ENCODE data around the gene MROH2A.

The MROH2A gene

DNA sequence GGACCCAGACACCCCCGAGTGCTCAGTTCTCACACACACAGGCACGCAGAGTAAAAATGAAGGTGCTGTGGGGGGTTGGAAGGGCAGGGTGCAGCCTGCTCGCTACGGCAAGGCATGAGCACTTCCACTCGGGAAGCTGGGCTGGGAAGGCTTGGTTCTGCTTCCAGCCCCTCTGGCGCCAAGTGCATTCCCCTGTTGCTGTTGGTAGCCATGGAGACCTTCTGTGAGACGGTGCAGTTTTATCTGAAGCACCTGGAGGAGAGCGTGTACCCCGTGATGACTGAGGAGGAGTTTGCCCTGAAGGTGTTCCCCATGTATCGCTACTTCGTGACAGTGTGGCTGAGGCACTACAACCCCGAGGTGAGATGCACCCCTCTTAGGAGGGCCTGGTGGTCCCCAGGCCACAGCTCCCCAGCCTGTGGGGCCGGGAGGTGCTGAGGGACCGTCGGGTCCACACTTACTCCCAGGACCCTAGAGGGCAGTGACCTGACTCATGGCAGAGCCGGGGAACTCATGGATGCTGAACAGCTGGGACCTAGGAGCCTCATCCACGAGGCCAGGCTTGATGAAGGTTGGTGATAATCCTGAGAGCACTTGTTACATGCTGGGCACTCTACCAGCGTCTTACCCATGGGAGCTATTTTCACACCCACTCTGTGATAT is 15.5 kb downstream of the MROH2A start:
- no peaks in the 10 kb centered on the region for H3K4me1 ChIP-seq (ENCODE audit: insufficient read depth, low read length, poor library complexity, severe bottlenecking)
- H3K4me3 ChIP-seq (ENCODE audit: low read length, poor library complexity, severe bottlenecking): no peak overlapping the region
- no peak for TF ChIP-seq EZH2phosphoT487 (IDR thresholded peaks at IDR 0.05; ENCODE audit: borderline replicate concordance)
- TF ChIP-seq, protein P1, sequence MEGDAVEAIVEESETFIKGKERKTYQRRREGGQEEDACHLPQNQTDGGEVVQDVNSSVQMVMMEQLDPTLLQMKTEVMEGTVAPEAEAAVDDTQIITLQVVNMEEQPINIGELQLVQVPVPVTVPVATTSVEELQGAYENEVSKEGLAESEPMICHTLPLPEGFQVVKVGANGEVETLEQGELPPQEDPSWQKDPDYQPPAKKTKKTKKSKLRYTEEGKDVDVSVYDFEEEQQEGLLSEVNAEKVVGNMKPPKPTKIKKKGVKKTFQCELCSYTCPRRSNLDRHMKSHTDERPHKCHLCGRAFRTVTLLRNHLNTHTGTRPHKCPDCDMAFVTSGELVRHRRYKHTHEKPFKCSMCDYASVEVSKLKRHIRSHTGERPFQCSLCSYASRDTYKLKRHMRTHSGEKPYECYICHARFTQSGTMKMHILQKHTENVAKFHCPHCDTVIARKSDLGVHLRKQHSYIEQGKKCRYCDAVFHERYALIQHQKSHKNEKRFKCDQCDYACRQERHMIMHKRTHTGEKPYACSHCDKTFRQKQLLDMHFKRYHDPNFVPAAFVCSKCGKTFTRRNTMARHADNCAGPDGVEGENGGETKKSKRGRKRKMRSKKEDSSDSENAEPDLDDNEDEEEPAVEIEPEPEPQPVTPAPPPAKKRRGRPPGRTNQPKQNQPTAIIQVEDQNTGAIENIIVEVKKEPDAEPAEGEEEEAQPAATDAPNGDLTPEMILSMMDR (conservative IDR thresholded peaks at IDR 0.05; ENCODE audit: low read length): no peak
- H3K36me3 ChIP-seq (ENCODE audit: insufficient read depth, low read length): no peaks in the 10 kb centered on the region
- no peaks in the 10 kb centered on the region for H3K27me3 ChIP-seq (ENCODE audit: insufficient read depth, low read length, poor library complexity, severe bottlenecking)
- H3K79me2 ChIP-seq (ENCODE audit: insufficient read depth, low read length): no peaks in the 10 kb centered on the region
- H3K4me2 ChIP-seq (ENCODE audit: low read depth, low read length, poor library complexity, severe bottlenecking): no peak overlapping the region
- H2AFZ ChIP-seq (ENCODE audit: low read length): no peak overlapping the region
- no peaks in the 10 kb centered on the region for H4K20me1 ChIP-seq (ENCODE audit: insufficient read depth, low read length, poor library complexity, severe bottlenecking)
- H3K9ac ChIP-seq (ENCODE audit: low read depth, low read length, poor library complexity, severe bottlenecking): no peak overlapping the region
- no peaks in the 10 kb centered on the region for H3K9me2 ChIP-seq (replicated peaks; ENCODE audit: low read depth, low read length)
- H3F3A ChIP-seq (ENCODE audit: low read depth): no peaks in the 10 kb centered on the region
- no peaks in the 10 kb centered on the region for H3K9me3 ChIP-seq (ENCODE audit: insufficient read depth, low read depth, low read length)

DNA sequence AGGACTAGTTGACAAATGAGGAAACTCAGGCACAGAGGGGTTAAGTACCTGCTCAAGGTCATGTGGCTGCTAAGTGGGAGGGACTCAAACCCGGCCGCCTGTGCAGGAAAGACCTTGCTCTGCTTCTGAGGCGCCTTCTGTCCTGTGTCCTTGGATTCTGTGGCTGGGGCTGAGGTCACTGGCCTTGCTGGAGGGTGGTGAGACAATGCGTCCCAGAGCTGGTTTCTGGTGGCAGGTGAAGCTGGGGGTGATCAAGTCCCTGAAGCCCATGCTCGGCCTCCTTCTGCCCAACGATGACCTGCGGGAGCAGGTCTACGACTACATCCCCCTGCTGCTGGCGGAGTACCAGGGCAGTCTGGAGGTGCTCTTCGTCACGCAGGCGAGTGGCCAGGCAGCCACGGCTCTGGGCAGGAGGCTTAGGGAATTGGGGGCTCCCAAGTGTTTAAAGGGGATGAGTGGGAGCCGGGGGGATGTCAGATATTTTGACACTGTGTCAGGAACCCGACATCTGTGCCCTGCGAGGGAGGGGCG is 16.1 kb downstream of the MROH2A start:
- TF ChIP-seq, protein P1 (conservative IDR thresholded peaks at IDR 0.05; ENCODE audit: low read length): no peak
- TF ChIP-seq EZH2phosphoT487 (IDR thresholded peaks at IDR 0.05; ENCODE audit: borderline replicate concordance): no peak
- H3K4me1 ChIP-seq (ENCODE audit: insufficient read depth, low read length, poor library complexity, severe bottlenecking): no peaks in the 10 kb centered on the region
- H3K4me2 ChIP-seq (ENCODE audit: low read depth, low read length, poor library complexity, severe bottlenecking): no peak overlapping the region
- H2AFZ ChIP-seq (ENCODE audit: low read length): no peak overlapping the region
- H3K4me3 ChIP-seq (ENCODE audit: low read length, poor library complexity, severe bottlenecking): no peak overlapping the region
- no peaks in the 10 kb centered on the region for H3K79me2 ChIP-seq (ENCODE audit: insufficient read depth, low read length)
- H3K36me3 ChIP-seq (ENCODE audit: insufficient read depth, low read length): no peaks in the 10 kb centered on the region
- no peak overlapping the region for H3K9ac ChIP-seq (ENCODE audit: low read depth, low read length, poor library complexity, severe bottlenecking)
- no peaks in the 10 kb centered on the region for H3K9me2 ChIP-seq (replicated peaks; ENCODE audit: low read depth, low read length)
- H3F3A ChIP-seq (ENCODE audit: low read depth): no peaks in the 10 kb centered on the region
- H3K9me3 ChIP-seq (ENCODE audit: insufficient read depth, low read depth, low read length): no peaks in the 10 kb centered on the region
- H4K20me1 ChIP-seq (ENCODE audit: insufficient read depth, low read length, poor library complexity, severe bottlenecking): no peaks in the 10 kb centered on the region
- H3K27me3 ChIP-seq (ENCODE audit: insufficient read depth, low read length, poor library complexity, severe bottlenecking): no peaks in the 10 kb centered on the region

GRCh38 chr2:233795735-233796171 is 17.6 kb downstream of the MROH2A start:
- TF ChIP-seq EZH2phosphoT487 (IDR thresholded peaks at IDR 0.05; ENCODE audit: borderline replicate concordance): no peak
- TF ChIP-seq, protein P1 (conservative IDR thresholded peaks at IDR 0.05; ENCODE audit: low read length): no peak

More at GRCh38 chr2:233795735-233796171, 17.6 kb downstream of the MROH2A start:
- H4K20me1 ChIP-seq (ENCODE audit: insufficient read depth, low read length, poor library complexity, severe bottlenecking): no peaks in the 10 kb centered on the region
- H3F3A ChIP-seq (ENCODE audit: low read depth): no peaks in the 10 kb centered on the region
- H3K36me3 ChIP-seq (ENCODE audit: insufficient read depth, low read length): no peaks in the 10 kb centered on the region
- H3K4me3 ChIP-seq (ENCODE audit: low read length, poor library complexity, severe bottlenecking): no peak overlapping the region
- no peak overlapping the region for H3K9ac ChIP-seq (ENCODE audit: low read depth, low read length, poor library complexity, severe bottlenecking)
- H3K79me2 ChIP-seq (ENCODE audit: insufficient read depth, low read length): no peaks in the 10 kb centered on the region
- no peak overlapping the region for H2AFZ ChIP-seq (ENCODE audit: low read length)
- no peaks in the 10 kb centered on the region for H3K4me1 ChIP-seq (ENCODE audit: insufficient read depth, low read length, poor library complexity, severe bottlenecking)
- no peaks in the 10 kb centered on the region for H3K9me3 ChIP-seq (ENCODE audit: insufficient read depth, low read depth, low read length)
- no peak overlapping the region for H3K4me2 ChIP-seq (ENCODE audit: low read depth, low read length, poor library complexity, severe bottlenecking)
- H3K9me2 ChIP-seq (replicated peaks; ENCODE audit: low read depth, low read length): no peaks in the 10 kb centered on the region
- no peaks in the 10 kb centered on the region for H3K27me3 ChIP-seq (ENCODE audit: insufficient read depth, low read length, poor library complexity, severe bottlenecking)
